ENCODE results near the gene SH3BP5. TPM values are rescaled to one million over a fixed set of nuclear protein-coding genes. Genes with fewer than 3 reads are reported as not detected.

The SH3BP5 gene
- total RNA-seq, 1 experiment from 2014 or later, result 39.3 TPM

- Histone ChIP-seq H3K9me3 (ENCODE audit: insufficient read depth, low read depth) (no peaks in the 10 kb centered on the region), H3K27me3 (ENCODE audit: insufficient read depth, low read depth) (no peaks in the 10 kb centered on the region), H3K4me2 (no peak overlapping the region), H3K36me3 (ENCODE audit: low read depth) (peaks cover 9% of the 10 kb centered on the region), H3F3A (ENCODE audit: insufficient read depth, low read depth) (peaks cover 20% of the 10 kb centered on the region), H3K27ac (no peak overlapping the region), H4K20me1 (ENCODE audit: insufficient read depth) (no peaks in the 10 kb centered on the region), H3K79me2 (ENCODE audit: low read depth) (peaks cover 41% of the 10 kb centered on the region), H3K4me3 (no peak overlapping the region), H3K9me2 (ENCODE audit: insufficient read depth) (no peaks in the 10 kb centered on the region), H2AFZ (no peak overlapping the region), H3K4me1 (replicated peaks; ENCODE audit: insufficient read depth) (peaks cover 23% of the 10 kb centered on the region)
- no peak for DNase-seq
- TF ChIP-seq EZH2 (IDR thresholded peaks at IDR 0.05; ENCODE audit: low read depth) (no peak), CTCF (conservative IDR thresholded peaks at IDR 0.05) (no peak)
- ChIA-PET CTCF (no interaction called here), POLR2A (ENCODE audit: unreplicated experiment) (no interaction called here)
- no TSS peak for BruUV-seq (replicated peaks)
- intact Hi-C loops (cut with micrococcal nuclease; ENCODE audit: unreplicated experiment), result no loop called here
Observed at GRCh38 chr3:15303728-15304127, 28.7 kb downstream of the SH3BP5 start.

GRCh38 chr3:15303216-15303615 is 29.2 kb downstream of the SH3BP5 start:
- H3K27me3 ChIP-seq (ENCODE audit: insufficient read depth, low read depth), result no peaks in the 10 kb centered on the region
- intact Hi-C loops (cut with micrococcal nuclease; ENCODE audit: unreplicated experiment), result no loop called here
- POLR2A ChIA-PET (ENCODE audit: unreplicated experiment), result no interaction called here

GRCh38 chr3:15301761-15302160 is 30.6 kb downstream of the SH3BP5 start:
- H3K27me3 ChIP-seq (ENCODE audit: insufficient read depth, low read depth), result no peaks in the 10 kb centered on the region
- POLR2A ChIA-PET (ENCODE audit: unreplicated experiment), result no interaction called here
- 0 out of 2 replicates have a peak overlapping the region, but pooled peaks have one; percentile 40 for H3K27ac ChIP-seq
- H3K4me1 ChIP-seq (replicated peaks; ENCODE audit: insufficient read depth), result peaks cover 18% of the 10 kb centered on the region
- H4K20me1 ChIP-seq (ENCODE audit: insufficient read depth), result no peaks in the 10 kb centered on the region
- peaks cover 19% of the 10 kb centered on the region for H3F3A ChIP-seq (ENCODE audit: insufficient read depth, low read depth)
- H3K79me2 ChIP-seq (ENCODE audit: low read depth), result peaks cover 35% of the 10 kb centered on the region
- no peak for DNase-seq
- no peak overlapping the region for H3K4me3 ChIP-seq
- peaks cover 9% of the 10 kb centered on the region for H3K36me3 ChIP-seq (ENCODE audit: low read depth)
- H3K4me2 ChIP-seq, result no peak overlapping the region
- no TSS peak for BruUV-seq (replicated peaks)
- H3K9me2 ChIP-seq (ENCODE audit: insufficient read depth), result no peaks in the 10 kb centered on the region
- H2AFZ ChIP-seq, result no peak overlapping the region
- TF ChIP-seq EZH2 (IDR thresholded peaks at IDR 0.05; ENCODE audit: low read depth) (no peak), CTCF (conservative IDR thresholded peaks at IDR 0.05) (no peak)
- H3K9me3 ChIP-seq (ENCODE audit: insufficient read depth, low read depth), result no peaks in the 10 kb centered on the region
- CTCF ChIA-PET, result interaction anchor here (0.7 kb wide), 1 partner anchor 24 kb away, joined by 3 read pairs; no protein-coding TSS in a partner anchor
- intact Hi-C loops (cut with micrococcal nuclease; ENCODE audit: unreplicated experiment), result no loop called here

More at GRCh38 chr3:15303216-15303615, 29.2 kb downstream of the SH3BP5 start:
- CTCF ChIA-PET, result no interaction called here
- H3K4me3 ChIP-seq, result no peak overlapping the region
- no peak overlapping the region for H3K27ac ChIP-seq
- H3K36me3 ChIP-seq (ENCODE audit: low read depth), result peaks cover 9% of the 10 kb centered on the region
- no peak for DNase-seq
- H3K79me2 ChIP-seq (ENCODE audit: low read depth), result peaks cover 40% of the 10 kb centered on the region
- no peak for TF ChIP-seq CTCF (conservative IDR thresholded peaks at IDR 0.05)
- BruUV-seq (replicated peaks), result no TSS peak
- no peaks in the 10 kb centered on the region for H4K20me1 ChIP-seq (ENCODE audit: insufficient read depth)
- H3F3A ChIP-seq (ENCODE audit: insufficient read depth, low read depth), result peaks cover 19% of the 10 kb centered on the region
- no peak overlapping the region for H3K4me2 ChIP-seq
- H2AFZ ChIP-seq, result no peak overlapping the region
- H3K9me2 ChIP-seq (ENCODE audit: insufficient read depth), result no peaks in the 10 kb centered on the region
- H3K4me1 ChIP-seq (replicated peaks; ENCODE audit: insufficient read depth), result peaks cover 18% of the 10 kb centered on the region
- H3K9me3 ChIP-seq (ENCODE audit: insufficient read depth, low read depth), result no peaks in the 10 kb centered on the region
